ENCODE results near the gene MAPK8IP1.
A peak's percentile ranks its signal among the peaks of the same experiment; 100 is the strongest.
"Not testable (repeated sequence)": the region's sequence is repeated elsewhere in the genome, so short reads cannot be mapped to it uniquely, and the experiment has no call there.

Gene MAPK8IP1

DNA sequence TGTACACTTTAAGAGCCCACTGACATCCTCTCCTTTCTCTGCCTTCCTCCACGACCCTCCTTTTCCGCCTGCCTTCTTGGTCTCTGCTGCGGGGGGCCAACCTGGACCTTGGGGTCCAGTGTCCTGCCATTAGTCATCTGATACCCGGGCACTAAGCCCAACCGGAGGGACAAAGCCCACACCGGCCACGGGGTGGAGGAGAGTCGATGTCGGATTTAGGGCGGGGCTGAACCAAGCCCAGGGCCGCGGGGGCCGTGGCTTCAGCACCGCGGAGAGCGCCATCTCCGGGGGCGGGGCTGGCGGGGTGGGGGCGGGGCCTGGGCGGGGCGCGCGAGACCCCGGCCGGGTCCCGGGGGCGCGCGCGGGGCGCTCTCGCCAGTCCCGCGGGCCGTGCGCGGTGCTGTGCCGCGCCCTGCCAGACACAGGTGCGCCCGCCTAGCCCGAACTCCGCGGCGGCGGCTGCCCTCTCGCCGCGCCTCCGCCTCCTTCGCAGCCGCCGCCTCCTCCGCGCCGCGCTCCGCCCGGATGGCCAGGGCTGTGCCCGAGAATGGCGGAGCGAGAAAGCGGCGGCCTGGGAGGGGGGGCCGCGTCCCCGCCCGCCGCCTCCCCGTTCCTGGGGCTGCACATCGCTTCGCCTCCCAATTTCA, at the start of gene MAPK8IP1:
TSS of gene MAPK8IP1 (plus strand) at position 378 of the 647 bp plus-strand sequence. CDS start at position 548, 170 bp downstream.
- peak; percentile 2 for DNase-seq

DNA sequence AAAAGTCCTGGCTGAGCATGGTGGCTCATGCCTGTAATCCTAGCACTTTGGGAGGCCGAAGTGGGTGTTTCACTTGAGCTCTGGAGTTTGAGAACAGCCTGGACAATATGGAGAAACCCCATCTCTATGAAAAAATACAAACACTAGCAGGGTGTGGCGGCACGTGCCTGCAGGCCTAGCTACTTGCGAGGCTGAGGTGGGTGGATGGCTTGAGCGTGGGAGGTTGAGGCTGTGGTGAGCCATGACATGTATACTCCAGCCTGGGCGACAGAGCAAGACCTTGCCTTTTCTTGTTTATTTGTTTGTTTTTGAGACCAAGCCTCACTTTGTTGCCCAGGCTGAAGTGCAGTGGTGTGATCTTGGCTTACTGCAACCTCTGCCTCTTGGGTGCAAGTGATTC, 46.2 kb upstream of the MAPK8IP1 start:
- DNase-seq, result no peak

GRCh38 chr11:45840251-45840650, 45.2 kb upstream of the MAPK8IP1 start:
- not testable (repeated sequence) for DNase-seq

DNA sequence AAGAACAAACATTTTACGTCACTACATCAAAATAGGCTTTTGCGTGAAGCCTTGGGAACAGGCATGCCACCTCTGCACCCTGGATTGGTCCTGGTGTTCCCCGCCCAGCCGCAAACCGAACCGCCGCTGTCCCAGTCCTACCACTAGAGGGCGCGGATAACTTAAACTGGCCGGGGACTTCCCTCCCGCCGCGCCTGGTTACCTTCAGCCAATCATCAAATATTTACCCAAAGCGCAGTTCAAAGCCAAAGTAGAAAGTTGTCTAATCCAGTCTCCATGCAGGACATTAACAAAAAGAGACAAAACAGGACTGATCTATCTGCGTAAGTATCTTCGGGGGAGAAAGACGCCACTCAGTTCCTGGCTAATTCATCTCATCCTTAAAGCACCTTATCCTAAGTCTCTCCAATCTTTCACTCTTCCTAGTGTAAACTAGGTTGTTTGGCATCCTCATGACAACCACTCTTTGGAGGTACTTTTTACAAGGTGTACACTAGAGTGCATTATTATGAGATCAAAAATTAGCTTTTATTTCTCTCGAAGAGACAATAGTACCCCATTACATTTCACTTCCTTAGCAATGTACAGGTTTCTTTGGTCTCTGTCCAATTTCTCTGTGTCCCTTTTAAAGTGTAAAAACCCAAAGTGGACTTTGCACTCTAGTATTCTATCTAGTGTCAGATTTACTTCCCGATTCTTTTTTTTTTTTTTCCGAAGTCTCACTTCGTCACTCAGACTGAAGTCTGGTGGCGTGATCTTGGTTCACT, 42.1 kb upstream of the MAPK8IP1 start:
- no peak for DNase-seq

- no peak for DNase-seq
Measured at GRCh38 chr11:45844822-45845578, 40.5 kb upstream of the MAPK8IP1 start.

GRCh38 chr11:45846174-45846675, 39.2 kb upstream of the MAPK8IP1 start:
- DNase-seq, result no peak

GRCh38 chr11:45846974-45847910, 38.2 kb upstream of the MAPK8IP1 start, which contains the start of gene CRY2:
CRY2 (plus strand) TSS chr11:45847475; CDS start chr11:45847491, 16 bp downstream.
- DNase-seq, result peak; percentile 65

GRCh38 chr11:45847911-45848316, 37.5 kb upstream of the MAPK8IP1 start:
- no peak for DNase-seq

- no peak for DNase-seq
Measured at GRCh38 chr11:45848654-45849081, 36.8 kb upstream of the MAPK8IP1 start.

GRCh38 chr11:45850446-45850845, 35.0 kb upstream of the MAPK8IP1 start:
- no peak for DNase-seq

DNA sequence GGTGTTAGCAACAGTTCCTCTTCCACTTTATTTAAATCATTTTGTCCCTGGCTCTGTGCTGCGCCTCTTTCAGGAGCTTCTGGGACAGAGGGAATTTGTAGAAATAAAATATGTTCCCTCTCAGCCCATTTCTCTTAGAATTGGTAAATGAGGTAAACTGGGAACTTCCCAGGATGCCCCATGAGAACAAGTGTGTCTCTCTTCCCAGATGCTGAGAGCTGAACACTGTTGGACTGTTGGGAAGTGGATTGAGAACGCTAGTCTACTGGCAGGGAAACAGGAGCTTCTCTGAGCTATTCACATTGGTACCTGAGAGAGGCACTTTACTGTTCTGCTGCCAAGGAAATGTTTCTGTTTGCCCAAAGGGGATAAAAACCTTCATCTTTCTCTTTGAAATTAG, 34.2 kb upstream of the MAPK8IP1 start:
- DNase-seq, result no peak

GRCh38 chr11:45852018-45852711, 33.3 kb upstream of the MAPK8IP1 start:
- DNase-seq, result no peak

- no peak for DNase-seq
Measured at GRCh38 chr11:45852712-45853101, 32.7 kb upstream of the MAPK8IP1 start.

GRCh38 chr11:45853332-45854219, 31.9 kb upstream of the MAPK8IP1 start:
- no peak for DNase-seq

DNA sequence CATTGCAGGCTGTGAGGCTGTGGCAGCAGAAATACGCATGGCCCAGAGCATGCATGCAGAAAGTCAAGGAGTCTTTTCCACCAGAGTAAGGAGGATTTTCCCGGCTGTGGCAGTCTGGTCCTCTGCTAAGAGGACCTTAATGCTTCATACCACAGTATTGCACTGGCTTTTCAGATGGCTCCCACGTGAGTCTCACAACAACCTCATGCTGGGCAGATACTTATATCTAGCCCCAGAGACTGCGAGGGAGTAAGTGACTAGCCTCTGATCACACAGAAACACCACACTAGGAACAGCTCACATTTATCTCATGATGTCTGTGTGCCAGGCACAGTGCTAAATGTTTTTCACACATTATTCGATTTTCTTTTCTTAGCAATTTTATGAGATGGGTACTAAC, 30.1 kb upstream of the MAPK8IP1 start:
- no peak for DNase-seq

DNA sequence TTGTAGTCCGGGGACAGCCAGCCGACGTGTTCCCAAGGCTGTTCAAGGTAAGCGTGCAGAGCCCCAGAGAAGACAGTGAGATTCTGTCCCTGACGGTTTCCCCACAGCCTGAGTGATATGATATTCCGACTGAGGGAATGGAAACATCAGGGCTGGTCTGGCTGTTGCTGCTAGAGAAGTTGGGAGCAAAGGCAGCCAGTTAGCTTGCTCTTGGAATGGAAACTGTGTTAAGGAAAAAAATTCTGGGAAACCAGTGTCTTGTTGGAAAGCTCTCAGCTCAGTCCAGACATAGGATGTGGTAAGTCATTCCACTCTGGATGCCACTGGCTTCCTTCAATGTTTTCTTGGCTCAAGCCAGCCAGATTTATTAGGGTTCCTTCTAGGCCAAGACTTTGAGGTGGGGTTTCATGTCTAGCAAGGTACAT, 29.4 kb upstream of the MAPK8IP1 start:
- DNase-seq, result no peak

DNA sequence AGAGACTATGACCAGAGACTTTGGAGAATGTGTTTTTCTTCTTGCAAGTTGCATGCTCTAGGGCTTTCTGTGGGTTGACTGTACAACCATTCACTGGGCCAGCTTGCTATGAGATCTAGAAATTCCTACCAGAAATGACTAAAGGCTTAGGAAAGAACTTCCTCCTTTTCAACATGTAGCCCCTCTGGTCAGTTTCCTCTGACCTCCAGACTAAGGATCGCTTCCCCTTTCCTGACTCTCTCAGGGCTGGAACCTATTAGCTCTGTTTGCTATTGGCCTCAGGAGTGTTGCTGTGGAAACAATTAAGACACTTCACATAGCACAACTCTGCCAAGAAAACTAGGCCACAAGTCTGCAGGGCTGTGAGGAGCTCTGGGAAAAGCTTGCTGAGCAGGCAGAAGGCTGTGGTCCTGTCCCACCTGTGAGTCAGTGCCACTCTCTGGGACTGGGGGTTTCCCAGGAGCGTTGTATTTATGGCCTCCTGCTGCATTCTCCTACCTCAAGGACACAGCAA, 27.4 kb upstream of the MAPK8IP1 start:
- DNase-seq, result no peak

GRCh38 chr11:45858751-45859398, 26.6 kb upstream of the MAPK8IP1 start:
- DNase-seq, result no peak

GRCh38 chr11:45859661-45860140, 25.8 kb upstream of the MAPK8IP1 start:
- DNase-seq, result no peak
